Ramos (cell line): ENCODE results near the gene MARF1.
"Not testable (repeated sequence)": the region's sequence is repeated elsewhere in the genome, so short reads cannot be mapped to it uniquely, and the experiment has no call there.

Experiments
- in situ Hi-C: fragments of 300-500 bp; cut with MboI; formaldehyde crosslinking; loops from one replicate; pipeline ENCODE4 v1.14.3; 2022; ENCODE audit warnings: low sequenced_read_pairs; ENCODE audit not compliant: unreplicated experiment

Gene MARF1

GRCh38 chr16:15621889-15622288 is 21.1 kb downstream of the MARF1 start:
- in situ Hi-C loops, result no loop called here

GRCh38 chr16:15621456-15621855 is 21.5 kb downstream of the MARF1 start:
- in situ Hi-C loops, result no loop called here

GRCh38 chr16:15620611-15621195 is 22.3 kb downstream of the MARF1 start:
- in situ Hi-C loops, result no loop called here

- in situ Hi-C loops, result no loop called here
Measured at GRCh38 chr16:15618392-15618791, 24.6 kb downstream of the MARF1 start.

GRCh38 chr16:15617901-15618300 is 25.1 kb downstream of the MARF1 start:
- in situ Hi-C loops, result no loop called here

GRCh38 chr16:15616475-15617165 is 26.3 kb downstream of the MARF1 start:
- in situ Hi-C loops, result no loop called here

- in situ Hi-C loops, result no loop called here
Measured at GRCh38 chr16:15616012-15616411, 26.9 kb downstream of the MARF1 start.

GRCh38 chr16:15613676-15614075 is 29.3 kb downstream of the MARF1 start:
- in situ Hi-C loops, result no loop called here

- in situ Hi-C loops, result no loop called here
Measured at GRCh38 chr16:15611610-15612009, 31.3 kb downstream of the MARF1 start.

- in situ Hi-C loops, result no loop called here
Measured at GRCh38 chr16:15610369-15610871, 32.5 kb downstream of the MARF1 start.

GRCh38 chr16:15609286-15609649 is 33.7 kb downstream of the MARF1 start:
- in situ Hi-C loops, result no loop called here

GRCh38 chr16:15608398-15609285 is 34.3 kb downstream of the MARF1 start:
- in situ Hi-C loops, result no loop called here

GRCh38 chr16:15607700-15608396 is 35.1 kb downstream of the MARF1 start:
- in situ Hi-C loops, result no loop called here

- in situ Hi-C loops, result not testable (repeated sequence)
Measured at GRCh38 chr16:15607221-15607699, 35.7 kb downstream of the MARF1 start.

GRCh38 chr16:15606518-15607220 is 36.3 kb downstream of the MARF1 start:
- in situ Hi-C loops, result no loop called here

GRCh38 chr16:15605839-15606517 is 37.0 kb downstream of the MARF1 start:
- in situ Hi-C loops, result no loop called here

- in situ Hi-C loops, result no loop called here
Measured at GRCh38 chr16:15604460-15605440, 38.2 kb downstream of the MARF1 start.
